GM12892 (cell line): ENCODE results near the gene FAM43A.

ENCODE experiments used
- POLR2A ChIP-seq: IDR thresholded peaks from 2 replicates; pipeline ENCODE4 v1.6.1; 2011; ENCODE audit warnings: low read depth, low read length, control low read depth
- POLR2AphosphoS5 ChIP-seq: IDR thresholded peaks from 2 replicates; pipeline ENCODE4 v1.6.1; 2011; ENCODE audit warnings: low read depth, low read length, control low read depth
- TAF1 ChIP-seq: IDR thresholded peaks from 2 replicates; pipeline ENCODE4 v1.6.1; 2011; ENCODE audit warnings: low read depth, mild to moderate bottlenecking, control low read depth, low read length, borderline replicate concordance

- TF ChIP-seq TAF1 (no peak), POLR2A (no peak), POLR2AphosphoS5 (no peak)
These were observed 14.2 kb upstream of the FAM43A start for GRCh38 chr3:194671511-194671899.
